RCC 7860 (cell line): ENCODE data around the gene PLXNC1.

Experiments
- DNase-seq: peaks from one replicate; pipeline ENCODE4 v3.0.0-alpha.2; 2015; ENCODE audit warnings: low spot score
- FAIRE-seq: peaks from 2 replicates; lab custom pipeline; 2012; peaks lifted over from hg19 to GRCh38; lab: Jason Lieb, UNC

The PLXNC1 gene

GRCh38 chr12:94178882-94179281 lies 30.5 kb downstream of the PLXNC1 start:
- no peak for FAIRE-seq
- DNase-seq = no peak

DNA sequence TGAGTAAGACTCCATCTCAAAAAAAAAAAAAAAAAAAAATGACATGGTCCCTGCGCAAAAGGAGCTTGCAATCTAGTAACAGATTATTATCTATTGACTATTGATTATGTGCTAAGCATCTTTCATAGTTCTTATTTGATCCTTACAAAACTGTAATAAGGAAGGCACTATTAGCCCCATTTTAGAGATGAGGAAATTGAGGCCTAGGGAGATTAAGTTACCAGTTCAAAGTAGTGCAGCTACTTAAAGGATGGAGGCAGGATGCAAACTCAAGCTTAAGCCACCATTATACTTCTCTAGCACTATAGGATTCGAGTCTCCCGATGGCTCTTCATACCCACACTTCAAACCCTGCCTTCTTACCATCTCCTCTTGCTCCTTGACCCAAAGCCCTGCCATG lies 31.3 kb downstream of the PLXNC1 start:
- DNase-seq (no peak), FAIRE-seq (no peak)

DNA sequence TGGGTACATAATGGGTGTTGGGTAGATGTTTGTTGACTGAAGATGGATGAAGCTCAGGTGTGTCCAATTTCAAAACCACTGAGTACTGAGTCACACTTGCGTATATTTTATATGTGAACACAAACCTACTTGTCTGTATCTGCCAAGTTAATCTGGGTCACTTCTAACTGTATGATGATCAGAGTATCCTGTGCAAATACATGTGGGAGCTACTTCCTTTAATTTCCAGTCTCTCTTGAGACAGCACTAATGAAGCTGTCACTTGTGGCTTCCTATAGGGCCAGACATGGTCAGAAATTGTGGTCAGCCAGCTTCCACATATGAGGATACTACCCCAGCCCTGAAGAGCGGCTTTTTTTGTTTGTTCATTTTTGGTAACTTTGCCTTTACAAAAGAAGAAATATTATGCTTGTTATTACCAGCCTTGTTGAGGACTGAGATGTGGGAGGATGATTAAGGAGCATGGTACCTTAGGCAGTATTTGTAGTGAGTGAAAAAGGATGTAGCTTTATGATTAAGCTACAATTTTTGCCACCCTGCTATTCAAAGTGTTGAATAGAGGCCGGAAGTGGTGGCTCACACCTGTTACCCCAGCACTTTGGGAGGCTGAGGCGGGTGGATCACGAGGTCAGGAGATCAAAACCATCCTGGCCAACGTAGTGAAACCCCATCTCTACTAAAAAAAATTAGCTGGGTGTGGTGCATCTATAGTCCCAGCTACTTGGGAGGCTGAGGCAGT lies 32.4 kb downstream of the PLXNC1 start:
- DNase-seq = no peak
- FAIRE-seq = no peak

DNA sequence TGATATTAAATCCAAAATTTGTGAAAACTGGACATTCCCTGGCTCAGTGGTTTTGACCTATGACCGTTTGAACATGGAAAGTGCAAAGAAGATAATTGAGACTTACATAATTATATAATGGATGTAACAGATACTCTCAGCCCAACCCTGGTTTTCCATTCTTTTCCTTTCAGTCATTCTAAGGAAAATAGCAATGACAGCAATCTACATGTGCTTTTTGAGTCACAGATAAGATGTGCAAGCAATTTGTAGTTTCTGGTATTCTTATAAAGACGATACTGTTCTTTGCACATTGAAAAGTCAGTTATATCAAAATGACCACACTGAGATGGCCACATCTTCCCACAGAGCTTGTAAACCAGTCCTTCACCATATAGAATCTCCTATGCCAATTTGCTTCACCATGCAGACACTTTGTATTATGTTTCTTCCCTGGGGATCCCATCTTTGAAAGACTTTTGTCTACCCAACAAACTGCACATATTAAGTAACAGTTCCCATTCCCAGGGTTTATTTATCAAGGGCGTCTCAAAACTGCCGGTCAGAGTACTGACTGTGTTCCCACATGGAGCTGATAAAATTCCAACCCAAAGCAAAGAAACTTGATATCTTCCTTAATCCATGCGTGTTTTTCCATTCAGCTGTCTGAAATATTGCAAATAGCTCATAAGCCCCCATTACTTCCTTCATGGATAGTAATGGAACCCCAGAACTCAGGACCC lies 34.8 kb downstream of the PLXNC1 start:
- FAIRE-seq = no peak

GRCh38 chr12:94183708-94184379 lies 35.5 kb downstream of the PLXNC1 start:
- DNase-seq = no peak
- FAIRE-seq = no peak

More for the DNA sequence above, 34.8 kb downstream of the PLXNC1 start:
- no peak for DNase-seq

GRCh38 chr12:94184995-94185719 lies 36.8 kb downstream of the PLXNC1 start:
- DNase-seq (no peak), FAIRE-seq (no peak)

DNA sequence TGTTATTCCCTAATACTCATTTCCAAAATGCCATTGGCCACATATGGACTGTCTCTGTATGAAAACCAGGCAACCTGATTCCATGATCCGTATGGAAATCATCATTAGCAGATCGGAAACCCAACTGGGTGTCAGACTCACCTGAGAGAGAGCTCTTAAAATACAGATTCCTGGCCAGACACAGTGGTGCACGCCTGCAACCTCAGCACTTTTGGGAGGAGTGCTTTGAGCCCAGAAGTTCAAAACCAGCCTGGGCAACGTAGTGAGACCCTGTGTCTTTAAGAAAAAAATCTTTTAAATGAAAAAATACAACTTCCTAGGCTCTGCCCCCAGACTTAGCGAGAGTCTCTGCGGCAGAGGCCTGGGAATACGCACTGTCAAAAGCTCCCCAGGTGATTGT lies 37.4 kb downstream of the PLXNC1 start:
- DNase-seq (no peak), FAIRE-seq (no peak)

DNA sequence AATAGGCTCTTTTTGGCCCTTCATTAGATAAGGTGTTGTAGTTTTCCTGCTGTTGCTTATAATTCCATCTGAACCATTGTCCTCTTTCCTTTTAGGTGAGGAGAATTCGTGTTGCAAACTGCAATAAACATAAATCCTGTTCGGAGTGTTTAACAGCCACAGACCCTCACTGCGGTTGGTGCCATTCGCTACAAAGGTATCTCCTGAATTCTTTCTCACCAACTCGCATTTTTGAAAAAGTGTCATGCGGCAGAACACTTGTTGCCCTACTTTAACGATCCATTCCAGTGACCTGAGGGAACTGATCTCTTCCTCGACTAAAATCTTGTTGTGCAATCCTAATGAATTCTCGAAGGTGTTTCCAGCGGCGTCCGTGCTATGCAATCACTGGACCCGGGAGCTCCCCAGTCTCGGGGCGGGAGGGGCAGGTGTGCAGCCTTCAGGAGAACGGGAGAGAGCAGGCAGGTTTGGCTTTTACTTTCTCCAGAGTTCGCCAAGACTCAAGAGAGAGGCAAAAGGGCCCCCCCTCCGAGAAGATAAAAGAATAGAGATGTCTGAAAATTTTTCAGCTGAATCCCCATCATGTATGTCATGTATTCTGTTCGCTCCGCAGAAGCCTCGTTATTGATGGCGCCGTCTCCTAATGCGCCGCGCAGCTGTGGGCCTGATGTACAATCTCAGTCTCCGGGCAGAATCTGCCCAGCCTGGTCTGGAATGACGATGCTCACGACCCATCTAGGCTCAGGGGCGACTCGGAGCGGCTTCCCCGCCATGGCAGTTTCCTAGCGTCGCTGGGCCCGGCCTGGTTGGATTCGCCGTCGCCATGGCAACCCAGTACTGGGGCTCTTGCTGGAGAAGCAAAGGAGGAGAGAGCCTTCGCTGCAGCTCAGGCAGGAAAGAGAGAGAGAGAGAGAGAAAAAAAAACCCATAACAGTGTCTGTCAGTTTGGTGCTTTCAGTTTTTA lies 38.2 kb downstream of the PLXNC1 start:
- FAIRE-seq (no peak), DNase-seq (no peak)

GRCh38 chr12:94187361-94187760 lies 39.0 kb downstream of the PLXNC1 start:
- FAIRE-seq (no peak), DNase-seq (no peak)

GRCh38 chr12:94190623-94191022 lies 42.2 kb downstream of the PLXNC1 start:
- DNase-seq (no peak), FAIRE-seq (no peak)

DNA sequence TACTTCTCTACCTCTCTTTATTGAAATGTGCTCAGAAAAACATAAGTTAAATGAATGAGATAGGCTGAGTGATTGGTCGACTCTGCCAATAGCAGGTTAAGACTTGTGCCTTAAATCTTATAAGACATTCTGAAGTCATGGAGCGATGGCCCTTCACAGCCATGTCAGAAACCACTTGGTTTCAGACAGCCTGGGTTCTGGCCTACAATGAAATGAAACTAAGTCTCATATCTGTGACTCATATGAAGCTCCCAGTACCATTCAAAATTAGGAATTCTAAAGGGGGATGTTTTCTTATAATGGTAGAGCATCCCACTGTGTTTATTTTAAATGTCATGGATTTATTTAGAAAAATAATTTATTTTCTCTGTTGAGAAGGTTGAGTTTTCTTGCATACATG lies 42.6 kb downstream of the PLXNC1 start:
- FAIRE-seq (no peak), DNase-seq (no peak)

DNA sequence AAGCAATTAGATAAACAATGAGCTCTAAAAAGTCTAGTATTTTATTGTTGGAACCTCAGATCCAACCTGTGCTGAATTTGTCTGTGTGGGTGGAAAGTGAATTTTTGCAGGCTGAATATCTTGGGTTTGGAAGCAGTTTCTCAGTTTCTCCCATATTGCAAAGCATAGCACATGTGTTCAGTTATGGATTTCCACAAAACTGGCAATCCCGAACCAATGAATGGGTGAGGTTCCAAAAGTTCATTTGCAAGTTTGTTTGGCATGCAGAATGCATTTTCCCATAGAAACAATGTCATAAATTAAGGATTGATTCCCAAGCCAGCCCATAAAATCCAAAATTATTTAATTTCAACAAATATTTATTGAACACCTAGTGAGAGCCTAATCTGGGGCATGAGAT lies 43.4 kb downstream of the PLXNC1 start:
- FAIRE-seq (no peak), DNase-seq (no peak)

DNA sequence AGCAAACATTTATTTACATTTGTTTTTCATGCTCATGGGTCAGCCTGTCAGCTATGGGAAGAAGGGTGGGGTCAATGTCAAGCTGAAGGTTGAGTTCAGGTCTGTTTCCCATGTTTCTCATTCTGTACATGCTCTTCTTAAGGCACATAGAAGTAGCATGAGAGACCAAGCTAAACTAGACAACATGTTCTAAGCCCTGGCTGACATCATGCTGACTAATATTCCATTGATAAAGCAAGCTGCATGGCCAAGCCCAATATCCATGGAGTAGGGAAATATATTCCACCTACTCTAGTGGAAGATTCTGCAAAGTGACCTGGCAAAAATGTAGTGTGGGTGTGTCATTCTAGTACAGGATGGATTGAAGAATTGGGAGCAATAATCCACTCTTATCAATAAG lies 44.1 kb downstream of the PLXNC1 start:
- FAIRE-seq = no peak
- no peak for DNase-seq

DNA sequence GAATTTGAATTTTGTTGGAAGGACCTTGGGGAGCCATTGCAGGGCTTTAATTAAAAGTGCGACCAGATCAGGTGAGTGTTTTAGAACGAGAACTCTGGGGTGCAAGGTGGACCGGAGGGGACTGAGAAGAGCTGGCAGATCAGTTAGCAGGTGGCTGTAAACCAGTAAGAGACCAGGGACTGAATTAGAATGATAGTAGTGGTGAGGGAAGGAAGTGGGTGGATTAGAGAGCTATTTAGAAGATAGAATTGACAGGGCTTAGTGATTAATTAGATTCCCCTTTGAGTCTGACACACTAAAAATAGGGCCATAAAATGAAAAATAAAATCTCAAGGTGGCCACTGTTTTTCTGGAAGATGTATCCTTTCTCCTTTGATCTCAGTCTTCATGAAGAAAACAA lies 44.8 kb downstream of the PLXNC1 start:
- FAIRE-seq = no peak
- no peak for DNase-seq

GRCh38 chr12:94195483-94195882 lies 47.1 kb downstream of the PLXNC1 start:
- FAIRE-seq (no peak), DNase-seq (no peak)

GRCh38 chr12:94198469-94198868 lies 50.1 kb downstream of the PLXNC1 start:
- DNase-seq = no peak
- FAIRE-seq = no peak

DNA sequence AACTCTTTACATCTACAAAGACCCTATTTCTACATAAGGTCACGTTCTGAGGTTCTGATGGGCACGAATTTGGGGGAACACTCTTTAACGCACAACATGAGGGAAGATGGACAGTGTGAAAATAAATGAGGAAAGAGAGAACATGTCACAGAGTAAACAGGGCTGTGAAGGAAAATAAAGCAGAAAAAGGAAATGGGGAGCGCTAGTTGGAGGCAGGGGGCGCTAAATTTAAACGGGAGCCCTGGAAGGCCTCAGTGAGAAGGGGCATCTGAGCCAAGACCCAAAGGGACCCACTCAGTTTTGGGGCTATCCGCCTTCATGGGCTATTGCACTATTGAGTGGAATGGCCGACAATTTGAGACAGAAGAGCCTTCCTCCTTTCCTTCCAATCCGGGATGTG lies 50.5 kb downstream of the PLXNC1 start:
- no peak for DNase-seq
- FAIRE-seq = no peak

- no peak for FAIRE-seq
Observed at GRCh38 chr12:94200069-94200468, 51.7 kb downstream of the PLXNC1 start.

GRCh38 chr12:94200695-94201094 lies 52.3 kb downstream of the PLXNC1 start:
- DNase-seq (no peak), FAIRE-seq (no peak)

More at GRCh38 chr12:94200069-94200468, 51.7 kb downstream of the PLXNC1 start:
- no peak for DNase-seq
